Measurements from ENCODE around the gene NTSR1. TPM values are rescaled to one million over a fixed set of nuclear protein-coding genes. Genes with fewer than 3 reads are reported as not detected.

The NTSR1 gene
- total and polyA plus RNA-seq, 2 of the 8 experiments (the other 6 are each of a cell fraction or from before 2014, with no cell fraction given): 0.53 to 0.89 TPM

DNA sequence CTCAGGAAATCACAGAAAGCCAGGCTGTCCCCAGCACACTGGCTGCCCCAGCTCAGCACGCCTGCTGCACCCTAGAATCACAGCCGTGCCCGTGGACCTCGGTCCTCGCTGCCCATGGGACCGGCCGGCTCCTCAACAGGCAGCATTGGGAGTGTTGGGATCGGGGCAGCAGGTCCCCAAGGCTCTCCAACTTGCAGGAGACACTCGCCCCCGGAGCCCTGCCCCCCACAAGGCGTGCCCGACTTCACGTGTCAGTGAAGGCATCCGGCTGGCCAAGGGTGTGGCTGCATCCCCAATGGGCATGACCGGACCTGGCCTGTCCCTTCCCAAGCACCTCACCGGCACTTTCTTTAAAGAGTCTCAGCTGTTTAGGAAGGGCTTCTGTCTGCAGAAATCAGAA is 3.0 kb upstream of the NTSR1 start (continued):
- TF ChIP-seq CTCF (IDR thresholded peaks at IDR 0.05; ENCODE audit: control extremely low read depth in 1 of 3, insufficient read depth in 1 of 3, low read depth in 1 of 3, low read length in 3 of 3) (no peak), TBP (IDR thresholded peaks at IDR 0.05; ENCODE audit: low read depth, low read length) (no peak), SIRT6 (IDR thresholded peaks at IDR 0.05; ENCODE audit: low read length) (no peak)
